NCI-H526 (cell line): ENCODE measurements around the gene CCDC92B.
A peak's percentile ranks its signal among the peaks of the same experiment; 100 is the strongest.
"Not testable (repeated sequence)": the region's sequence is repeated elsewhere in the genome, so short reads cannot be mapped to it uniquely, and the experiment has no call there.

ENCODE experiments used
- DNase-seq, 2 experiments: peaks; one replicate each; lab custom pipeline; 2025; lab: John Stamatoyannopoulos, UW

Gene CCDC92B

GRCh38 chr17:2749058-2749783 is at the start of gene CCDC92B:
TSS of gene CCDC92B (minus strand) at chr17:2749652. CDS start at chr17:2735145, 14,507 bp downstream.
- DNase-seq = peak in 1 of 2 experiments; percentile 69

GRCh38 chr17:2798678-2799077 is 49.2 kb upstream of the CCDC92B start:
- DNase-seq = no peak

GRCh38 chr17:2798188-2798587 is 48.7 kb upstream of the CCDC92B start:
- no peak for DNase-seq

- DNase-seq = no peak
Observed at GRCh38 chr17:2797637-2798036, 48.2 kb upstream of the CCDC92B start.

- DNase-seq = no peak
Observed at GRCh38 chr17:2797226-2797625, 47.8 kb upstream of the CCDC92B start.

- DNase-seq = no peak
Observed at GRCh38 chr17:2796164-2797125, 47.0 kb upstream of the CCDC92B start, which contains the start of gene RAP1GAP2. TSS of gene RAP1GAP2 (plus strand) at chr17:2796438. CDS start at chr17:2796528, 90 bp downstream.

- no peak for DNase-seq
Observed at GRCh38 chr17:2795441-2796163, 46.1 kb upstream of the CCDC92B start.

GRCh38 chr17:2794111-2794803 is 44.8 kb upstream of the CCDC92B start:
- DNase-seq = no peak

GRCh38 chr17:2792366-2793169 is 43.1 kb upstream of the CCDC92B start:
- no peak for DNase-seq

- DNase-seq = no peak
Observed at GRCh38 chr17:2789700-2790099, 40.2 kb upstream of the CCDC92B start.

GRCh38 chr17:2786176-2786881 is 36.9 kb upstream of the CCDC92B start:
- peak; percentile 64 to 91 for DNase-seq

- DNase-seq = not testable (repeated sequence)
Observed at GRCh38 chr17:2785376-2785775, 35.9 kb upstream of the CCDC92B start.

- no peak for DNase-seq
Observed at GRCh38 chr17:2784864-2785263, 35.4 kb upstream of the CCDC92B start.

GRCh38 chr17:2783310-2784030 is 34.0 kb upstream of the CCDC92B start:
- no peak for DNase-seq

GRCh38 chr17:2782055-2782454 is 32.6 kb upstream of the CCDC92B start:
- DNase-seq = no peak

GRCh38 chr17:2781598-2781997 is 32.1 kb upstream of the CCDC92B start:
- not testable (repeated sequence) for DNase-seq

GRCh38 chr17:2780931-2781454 is 31.5 kb upstream of the CCDC92B start:
- no peak for DNase-seq

- DNase-seq = no peak
Observed at GRCh38 chr17:2780256-2780655, 30.8 kb upstream of the CCDC92B start.

GRCh38 chr17:2779545-2779944 is 30.1 kb upstream of the CCDC92B start:
- DNase-seq = no peak
